Activated CD4-positive, alpha-beta T cell treated with anti-CD3 and anti-CD28 coated beads, Interleukin-2, Interleukin-6, amounts not matched to agents 100 ng/mL and 50 ng/mL, durations not matched to agents 16 hours and 8 hours (primary cell): Measurements from ENCODE around the gene CLMP.

Experiments used
- DNase-seq: peaks from one replicate; pipeline ENCODE4 v3.0.0-alpha.2; 2020

The CLMP gene

DNA sequence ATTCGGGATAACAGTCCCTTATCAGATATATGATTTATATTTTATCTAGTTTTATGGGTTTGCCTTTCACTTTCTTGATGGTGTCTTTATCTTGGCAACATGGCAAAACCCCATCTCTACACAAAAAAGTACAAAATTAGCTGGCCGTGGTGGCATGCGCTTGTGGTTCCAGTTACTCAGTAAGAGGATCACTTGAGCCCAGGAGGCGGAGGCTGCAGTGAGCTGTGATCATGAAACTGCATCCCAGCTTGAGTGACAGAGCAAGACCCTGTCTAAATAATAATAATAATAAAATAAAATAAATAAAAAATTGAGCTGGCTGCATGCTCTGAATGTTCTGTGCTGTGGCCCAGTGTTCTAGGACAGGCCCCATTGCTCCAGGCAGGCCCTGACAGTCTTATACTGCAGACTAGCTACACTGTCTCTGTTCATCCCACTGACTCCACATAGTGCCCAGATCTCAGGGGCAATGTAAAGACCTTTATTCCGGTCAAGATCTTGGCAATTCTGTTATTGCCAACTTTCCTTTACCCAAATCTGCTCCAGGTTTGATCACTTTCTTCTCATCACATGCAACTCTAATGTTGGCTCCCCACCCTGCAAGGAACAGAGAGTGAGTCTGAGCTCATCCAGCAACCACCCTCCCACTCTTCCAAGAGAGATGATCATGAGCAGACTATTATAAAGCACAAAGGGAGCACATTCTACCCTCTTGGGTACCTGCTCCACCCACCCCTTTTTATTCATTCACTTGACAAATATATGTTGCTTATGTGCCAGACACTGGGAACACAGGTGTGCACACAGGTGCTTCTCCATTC, 141.9 kb downstream of the CLMP start:
- peak; percentile 40 for DNase-seq

DNA sequence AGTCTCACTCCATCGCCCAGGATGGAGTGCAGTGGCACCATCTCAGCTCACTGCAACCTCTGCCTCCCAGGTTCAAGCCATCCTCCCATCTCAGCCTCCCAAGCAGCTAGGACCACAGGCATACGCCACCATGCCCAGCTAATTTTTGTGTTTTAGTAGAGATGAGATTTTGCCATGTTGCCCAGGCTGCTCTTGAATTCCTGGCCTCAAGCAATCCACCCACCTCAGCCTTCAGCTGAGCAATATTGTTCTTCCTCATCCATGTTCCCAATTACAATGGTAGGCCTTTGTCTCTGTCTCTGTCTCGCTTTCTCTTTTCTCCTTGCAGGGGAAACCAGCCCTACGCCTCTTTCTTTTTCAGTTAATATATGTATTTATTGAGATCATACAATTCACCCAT, 143.4 kb downstream of the CLMP start:
- no peak for DNase-seq

DNA sequence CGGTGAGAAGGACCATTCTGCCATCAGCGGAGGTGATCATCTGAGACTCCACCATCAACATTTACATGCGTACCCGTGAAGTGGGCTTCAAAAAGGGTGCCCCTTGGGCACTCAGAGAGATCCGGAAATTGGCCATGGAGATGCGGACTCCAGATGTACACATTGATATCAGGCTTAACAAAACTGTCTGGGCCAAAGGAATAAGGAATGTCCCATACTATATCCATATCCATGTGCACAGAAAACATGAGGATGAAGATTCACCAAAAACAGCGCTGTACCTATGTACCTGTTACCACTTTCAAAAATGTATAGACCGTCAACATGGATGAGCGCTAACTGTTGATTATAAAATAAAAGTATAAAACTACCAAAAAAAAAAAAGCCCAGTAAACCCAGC, 143.9 kb downstream of the CLMP start:
- DNase-seq: no peak

DNA sequence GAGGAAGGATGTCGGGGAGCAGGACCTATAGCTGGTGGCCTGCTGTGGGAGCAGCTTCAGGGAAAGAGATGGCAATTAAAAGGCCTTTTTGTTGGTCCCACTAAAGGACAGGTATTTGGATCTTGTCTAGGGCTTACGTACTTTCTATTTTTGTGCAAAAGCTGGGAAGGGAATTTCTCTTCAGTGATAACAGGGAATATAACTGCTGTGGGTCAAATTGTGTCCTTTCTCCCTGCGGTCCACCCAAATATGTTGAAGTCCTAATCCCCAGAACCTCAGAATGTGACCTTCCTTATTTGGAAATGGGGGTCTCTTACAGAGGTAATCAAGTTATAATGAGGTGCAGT, 147.1 kb downstream of the CLMP start:
- no peak for DNase-seq

DNA sequence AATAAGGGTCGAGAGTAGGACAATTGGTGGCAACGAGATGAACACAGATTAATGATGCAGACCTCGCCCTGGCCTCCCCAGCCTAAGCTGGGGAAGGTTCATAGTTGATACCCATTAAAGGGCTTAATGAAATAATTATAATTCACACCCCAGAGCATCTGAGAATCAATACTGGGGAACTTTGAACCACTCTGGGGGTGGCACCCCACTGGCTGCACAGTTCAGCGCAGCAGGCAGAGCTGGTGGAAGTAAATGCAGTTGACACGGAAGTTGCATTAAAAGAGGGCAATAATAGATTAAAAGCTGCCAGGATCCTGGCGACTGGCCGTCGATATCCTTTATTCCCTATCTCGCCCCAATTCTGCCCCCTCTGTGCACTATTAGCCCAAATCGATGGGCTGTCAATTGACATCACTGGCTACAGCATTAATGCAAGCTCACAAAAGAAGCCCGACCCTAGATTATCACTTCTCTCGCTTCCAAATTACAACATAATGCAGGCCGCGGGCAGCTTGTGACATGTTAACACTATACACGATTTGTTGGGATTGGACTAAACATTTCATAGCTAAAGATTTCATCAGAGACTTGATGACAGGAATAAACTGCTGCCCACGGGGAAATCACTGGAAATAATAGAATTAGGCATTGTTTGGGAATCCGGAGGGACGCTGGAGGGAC, 147.6 kb downstream of the CLMP start:
- no peak for DNase-seq

DNA sequence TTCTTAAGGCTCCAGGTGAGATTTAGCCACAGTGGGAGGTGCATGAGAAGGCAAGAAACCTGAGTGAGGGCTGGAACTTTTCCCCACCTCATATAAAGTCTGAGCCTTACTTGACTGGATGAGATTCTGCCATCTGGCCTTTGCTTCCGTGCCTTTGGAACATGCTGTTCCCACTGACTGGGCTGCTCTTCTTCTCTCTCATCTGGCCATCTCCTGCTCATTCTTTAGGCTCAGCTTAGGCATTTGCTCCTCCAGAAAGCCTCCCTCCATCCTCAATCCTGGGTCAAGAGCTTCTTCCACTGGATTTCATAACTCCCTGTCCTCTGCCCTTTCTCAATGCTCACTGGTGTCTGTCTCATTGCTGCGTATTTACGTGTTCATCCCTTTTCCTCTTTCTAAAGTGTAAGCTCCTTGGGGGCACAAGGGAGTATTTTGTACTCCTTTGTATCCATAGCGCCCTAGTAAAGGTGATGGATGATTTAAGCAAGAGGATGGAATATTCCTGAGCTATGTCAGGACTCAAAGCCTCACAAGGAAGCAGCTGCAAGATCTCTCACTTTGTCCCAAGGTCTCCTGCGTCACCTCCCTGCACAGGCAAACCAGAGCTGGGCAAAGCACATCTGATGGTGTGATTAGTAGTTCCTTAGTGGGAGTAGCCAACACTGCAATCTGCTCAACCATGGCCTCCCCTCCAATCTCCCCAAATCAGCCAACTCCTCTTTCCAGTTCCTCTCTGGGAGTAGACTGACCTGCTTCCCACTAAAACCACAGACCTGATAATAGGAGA, 148.4 kb downstream of the CLMP start:
- no peak for DNase-seq

DNA sequence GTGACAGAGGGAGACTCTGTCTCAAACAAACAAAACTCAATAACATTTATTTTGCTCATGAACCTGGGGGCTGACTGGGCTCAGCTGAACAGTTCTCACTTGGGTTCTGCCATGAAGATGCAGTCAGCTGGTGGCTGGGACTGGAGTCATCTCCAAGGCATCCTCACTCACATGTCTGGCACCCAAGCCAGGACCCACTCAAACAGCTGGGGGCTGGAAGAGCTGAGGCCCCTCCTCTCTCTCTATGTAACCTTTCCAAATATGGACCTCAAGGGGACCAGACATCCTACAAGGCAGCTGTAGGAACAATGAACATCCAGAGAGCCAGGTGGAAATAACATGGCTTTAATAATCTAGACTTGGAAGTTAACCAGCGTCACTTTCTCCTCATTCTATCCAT, 149.9 kb downstream of the CLMP start:
- DNase-seq: no peak

DNA sequence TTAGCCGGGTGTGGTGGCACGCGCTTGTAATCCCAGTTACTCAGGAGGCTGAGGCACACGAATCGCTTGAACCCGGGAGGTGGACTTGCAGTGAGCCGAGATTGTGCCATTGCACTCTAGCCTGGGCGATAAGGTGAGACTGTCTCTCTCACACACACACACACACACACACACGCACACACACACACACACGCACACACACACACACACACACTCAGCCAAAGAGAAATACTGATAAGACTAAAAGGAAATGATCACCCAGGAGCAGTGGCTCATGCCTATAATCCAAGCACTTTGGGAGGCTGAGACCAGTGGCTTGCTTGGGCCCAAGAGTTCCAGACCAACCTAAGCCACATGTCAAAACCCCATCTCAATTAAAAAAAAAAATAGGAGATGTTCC, 153.9 kb downstream of the CLMP start:
- no peak for DNase-seq

DNA sequence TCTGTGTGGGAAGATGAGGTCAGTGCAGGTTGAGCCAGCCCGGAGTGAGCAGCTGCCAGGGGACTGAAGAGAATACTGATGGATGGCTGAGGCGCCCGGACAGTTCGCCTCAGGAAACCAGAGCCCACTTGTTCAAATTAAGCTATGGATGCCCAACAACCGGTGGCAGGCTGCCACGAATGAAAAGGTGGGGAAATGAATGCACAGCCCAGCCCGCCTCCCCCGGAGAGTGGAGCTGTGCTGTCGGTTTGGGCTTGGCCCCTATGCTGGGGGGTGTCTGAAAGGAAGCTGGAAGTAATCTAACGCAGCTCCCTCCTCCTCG, 155.0 kb downstream of the CLMP start:
- no peak for DNase-seq

DNA sequence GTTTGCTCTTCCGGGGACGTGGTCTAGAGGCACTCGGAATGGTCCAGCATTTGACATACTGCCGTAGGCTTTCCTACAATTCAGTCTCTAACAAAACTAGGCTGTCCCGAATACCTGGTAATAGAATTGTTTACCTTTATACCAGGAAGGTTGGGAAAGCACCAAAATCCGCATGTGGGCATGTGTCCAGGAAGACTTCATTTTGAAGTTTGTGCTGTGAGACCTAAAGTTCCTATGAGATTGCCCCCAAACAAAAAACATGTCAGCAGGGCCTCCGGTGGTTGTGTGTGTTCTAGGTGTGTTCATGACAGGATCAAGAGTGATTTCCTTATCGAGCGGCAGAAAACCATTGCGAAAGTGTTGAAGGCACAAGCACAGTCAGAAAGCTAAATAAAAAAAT, 159.2 kb downstream of the CLMP start:
- no peak for DNase-seq

DNA sequence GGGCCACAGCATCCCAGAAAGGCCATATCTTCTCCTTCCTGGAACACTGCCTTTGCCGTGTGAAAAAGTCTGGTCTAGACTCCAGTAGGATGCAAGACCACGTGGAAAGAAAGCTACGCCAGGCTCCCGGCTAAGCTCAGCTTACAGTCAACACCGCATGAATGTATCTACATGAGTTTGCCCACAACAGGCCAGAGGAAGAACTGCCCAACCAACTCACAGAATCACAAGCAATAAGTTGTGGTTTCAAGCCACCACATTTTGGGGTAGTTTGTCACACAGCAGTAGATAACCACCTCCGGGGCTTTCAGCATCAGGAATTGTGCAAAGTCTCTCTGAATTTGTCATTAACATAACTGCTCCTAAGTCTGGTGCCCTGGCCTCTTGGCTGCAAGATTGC, 160.5 kb downstream of the CLMP start:
- no peak for DNase-seq

DNA sequence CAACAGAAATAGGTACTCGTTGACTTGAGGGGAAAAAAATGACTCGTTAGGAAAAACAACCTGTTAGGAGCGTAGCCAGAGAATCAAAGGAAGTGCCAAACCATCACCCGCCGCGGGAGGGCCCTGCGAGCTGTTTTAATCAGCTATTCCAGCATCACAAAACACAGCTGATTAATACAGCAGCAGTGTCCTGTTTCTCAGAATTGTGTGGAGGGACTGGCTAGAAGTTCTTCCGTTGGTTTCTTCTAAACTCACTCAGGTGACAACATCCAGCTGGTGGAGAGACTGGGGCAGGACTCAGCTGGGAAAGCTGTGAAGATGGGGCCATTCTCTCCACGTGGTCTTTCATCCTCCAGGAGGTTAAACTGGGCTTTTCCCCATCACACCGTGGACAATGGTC, 161.2 kb downstream of the CLMP start:
- DNase-seq: no peak

DNA sequence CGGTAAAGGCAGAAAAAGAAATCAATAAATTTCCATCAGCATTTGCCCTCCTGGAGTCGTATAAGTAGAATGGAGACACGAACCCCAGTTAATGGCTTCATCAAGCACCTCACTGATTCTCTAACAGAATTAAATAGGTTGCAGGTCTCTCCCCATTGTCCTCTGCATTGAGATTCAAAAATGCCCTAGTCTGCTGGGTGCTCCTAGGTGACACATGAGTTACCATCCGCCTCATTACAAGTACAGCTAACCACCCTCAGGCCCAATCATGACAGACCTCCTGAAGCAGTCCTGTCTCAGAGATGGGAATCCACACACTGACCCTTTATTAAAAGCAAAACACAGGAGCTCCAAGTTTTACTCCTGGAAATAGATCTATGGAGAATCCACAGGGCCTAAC, 164.5 kb downstream of the CLMP start:
- no peak for DNase-seq

DNA sequence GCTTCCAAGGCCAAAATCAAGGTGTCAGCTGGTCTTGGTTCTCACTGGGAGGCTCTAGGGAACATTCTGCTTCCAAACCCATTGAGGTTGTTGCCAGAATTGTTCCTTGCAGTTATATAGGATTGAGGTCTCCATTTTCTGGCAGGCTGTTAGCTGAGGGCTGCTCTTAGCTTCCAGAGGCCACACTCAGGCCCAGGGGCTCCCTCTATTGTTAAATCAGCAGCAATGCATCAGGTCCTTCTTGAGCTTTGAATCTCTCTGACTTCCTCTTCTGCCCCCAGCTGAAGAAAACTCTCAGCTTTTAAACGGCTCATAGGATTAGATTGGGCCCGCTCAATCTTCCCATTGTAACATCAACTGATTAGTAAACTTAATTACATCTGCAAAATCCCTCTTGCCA, 174.1 kb downstream of the CLMP start:
- DNase-seq: peak; percentile 62
